Measurements from ENCODE around the gene ZNF468.
"Not testable (repeated sequence)": the region's sequence is repeated elsewhere in the genome, so short reads cannot be mapped to it uniquely, and the experiment has no call there.

ZNF468 gene

GRCh38 chr19:52868031-52868430 lies 10.6 kb upstream of the ZNF468 start:
- H3K4me1 ChIP-seq (ENCODE audit: insufficient read depth, low read length); H3K9me3 ChIP-seq (ENCODE audit: control insufficient read depth, insufficient read depth, low read length); H3K9ac ChIP-seq (ENCODE audit: low read depth, low read length); H3K36me3 ChIP-seq (ENCODE audit: insufficient read depth, low read length): not testable (repeated sequence)

GRCh38 chr19:52856540-52857377 lies 660 bp downstream of the ZNF468 start:
- H3K9me3 ChIP-seq (ENCODE audit: control insufficient read depth, insufficient read depth, low read length); H3K36me3 ChIP-seq (ENCODE audit: insufficient read depth, low read length); H3K4me1 ChIP-seq (ENCODE audit: insufficient read depth, low read length): not testable (repeated sequence)
- H3K9ac ChIP-seq (ENCODE audit: low read depth, low read length) = peak overlapping the region; percentile 89

DNA sequence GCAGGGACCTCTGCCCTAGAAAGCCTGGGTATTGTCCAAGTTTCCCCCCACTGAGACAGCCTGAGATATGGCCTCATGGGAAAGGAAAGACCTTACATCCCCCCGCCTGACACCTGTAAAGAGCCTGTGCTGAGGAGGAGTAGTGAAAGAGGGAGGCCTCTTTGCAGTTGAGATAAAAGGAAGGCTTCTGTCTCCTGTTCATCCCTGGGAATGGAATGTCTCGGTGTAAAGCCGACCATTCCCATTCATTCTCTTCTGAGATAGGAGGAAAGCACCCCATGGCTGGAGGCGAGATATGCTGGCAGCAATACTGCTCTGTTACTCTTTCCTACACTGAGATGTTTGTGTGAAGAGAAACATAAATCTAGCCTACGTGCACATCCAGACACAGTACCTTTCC lies 10.1 kb downstream of the ZNF468 start:
- H3K4me1 ChIP-seq (ENCODE audit: insufficient read depth, low read length); H3K9ac ChIP-seq (ENCODE audit: low read depth, low read length); H3K9me3 ChIP-seq (ENCODE audit: control insufficient read depth, insufficient read depth, low read length): not testable (repeated sequence)
- peaks cover 12% of the 10 kb centered on the region for H3K36me3 ChIP-seq (ENCODE audit: insufficient read depth, low read length)

- Histone ChIP-seq H3K9me3 (ENCODE audit: control insufficient read depth, insufficient read depth, low read length) (peaks cover 17% of the 10 kb centered on the region), H3K36me3 (ENCODE audit: insufficient read depth, low read length) (peaks cover 32% of the 10 kb centered on the region)
- not testable (repeated sequence) for H3K9ac ChIP-seq (ENCODE audit: low read depth, low read length); H3K4me1 ChIP-seq (ENCODE audit: insufficient read depth, low read length)
Measured at GRCh38 chr19:52840825-52841465, 16.5 kb downstream of the ZNF468 start.

DNA sequence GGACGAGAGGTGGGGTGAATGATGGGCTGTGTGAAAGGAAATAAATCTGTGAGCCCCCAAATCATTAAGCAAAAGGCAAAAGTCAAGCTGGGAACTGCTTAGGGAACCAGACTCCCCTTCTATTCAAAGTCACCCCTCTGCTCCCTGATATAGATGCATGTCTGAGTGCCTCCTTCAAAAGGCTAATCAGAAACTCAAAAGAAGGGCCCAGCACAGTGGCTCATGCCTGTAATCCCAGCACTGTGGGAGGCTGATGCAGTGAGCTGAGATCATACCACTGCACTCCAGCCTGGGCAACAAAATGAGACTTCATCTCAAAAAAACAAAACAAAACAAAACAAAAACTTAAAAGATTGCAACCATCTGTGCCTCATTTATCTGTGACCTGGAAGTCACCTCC lies 23.1 kb downstream of the ZNF468 start:
- not testable (repeated sequence) for H3K9ac ChIP-seq (ENCODE audit: low read depth, low read length); H3K36me3 ChIP-seq (ENCODE audit: insufficient read depth, low read length); H3K4me1 ChIP-seq (ENCODE audit: insufficient read depth, low read length); H3K9me3 ChIP-seq (ENCODE audit: control insufficient read depth, insufficient read depth, low read length)

- H3K36me3 ChIP-seq (ENCODE audit: insufficient read depth, low read length); H3K9ac ChIP-seq (ENCODE audit: low read depth, low read length); H3K9me3 ChIP-seq (ENCODE audit: control insufficient read depth, insufficient read depth, low read length); H3K4me1 ChIP-seq (ENCODE audit: insufficient read depth, low read length): not testable (repeated sequence)
Measured at GRCh38 chr19:52833541-52833940, 23.9 kb downstream of the ZNF468 start.

- H3K9ac ChIP-seq (ENCODE audit: low read depth, low read length); H3K4me1 ChIP-seq (ENCODE audit: insufficient read depth, low read length); H3K36me3 ChIP-seq (ENCODE audit: insufficient read depth, low read length); H3K9me3 ChIP-seq (ENCODE audit: control insufficient read depth, insufficient read depth, low read length): not testable (repeated sequence)
Measured at GRCh38 chr19:52829866-52830265, 27.6 kb downstream of the ZNF468 start.

DNA sequence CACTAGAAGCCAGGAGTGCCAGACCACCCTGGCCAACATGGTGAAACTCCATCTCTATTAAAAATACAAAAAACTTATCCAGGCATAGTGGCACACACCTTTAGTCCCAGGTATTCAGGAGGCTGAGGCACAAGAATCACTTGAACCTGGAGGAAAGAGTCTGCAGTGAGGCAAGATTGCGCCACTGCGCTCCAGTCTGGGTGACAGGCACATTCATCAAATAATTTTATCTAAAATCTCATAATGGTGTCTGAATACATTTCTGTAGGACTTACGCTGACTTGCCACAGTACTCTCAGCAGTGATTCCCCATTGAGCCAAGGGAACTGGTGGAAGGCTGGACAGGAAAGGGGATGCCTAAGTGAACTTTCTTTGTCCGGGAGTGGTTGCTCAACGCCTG lies 31.7 kb downstream of the ZNF468 start:
- Histone ChIP-seq H3K9me3 (ENCODE audit: control insufficient read depth, insufficient read depth, low read length) (no peaks in the 10 kb centered on the region), H3K36me3 (ENCODE audit: insufficient read depth, low read length) (no peaks in the 10 kb centered on the region), H3K4me1 (ENCODE audit: insufficient read depth, low read length) (no peaks in the 10 kb centered on the region), H3K9ac (ENCODE audit: low read depth, low read length) (no peak overlapping the region)

GRCh38 chr19:52823676-52824075 lies 33.7 kb downstream of the ZNF468 start:
- H3K9ac ChIP-seq (ENCODE audit: low read depth, low read length) = no peak overlapping the region
- no peaks in the 10 kb centered on the region for H3K9me3 ChIP-seq (ENCODE audit: control insufficient read depth, insufficient read depth, low read length)
- no peaks in the 10 kb centered on the region for H3K36me3 ChIP-seq (ENCODE audit: insufficient read depth, low read length)
- H3K4me1 ChIP-seq (ENCODE audit: insufficient read depth, low read length) = no peaks in the 10 kb centered on the region

GRCh38 chr19:52821204-52821960 lies 36.0 kb downstream of the ZNF468 start, which contains the start of gene ZNF28:
TSS of gene ZNF28 (minus strand) at chr19:52821633. CDS start at chr19:52817958, 3,675 bp downstream.
- H3K4me1 ChIP-seq (ENCODE audit: insufficient read depth, low read length); H3K9me3 ChIP-seq (ENCODE audit: control insufficient read depth, insufficient read depth, low read length); H3K36me3 ChIP-seq (ENCODE audit: insufficient read depth, low read length): not testable (repeated sequence)
- H3K9ac ChIP-seq (ENCODE audit: low read depth, low read length) = peak within 1 kb of the TSS; percentile 66

DNA sequence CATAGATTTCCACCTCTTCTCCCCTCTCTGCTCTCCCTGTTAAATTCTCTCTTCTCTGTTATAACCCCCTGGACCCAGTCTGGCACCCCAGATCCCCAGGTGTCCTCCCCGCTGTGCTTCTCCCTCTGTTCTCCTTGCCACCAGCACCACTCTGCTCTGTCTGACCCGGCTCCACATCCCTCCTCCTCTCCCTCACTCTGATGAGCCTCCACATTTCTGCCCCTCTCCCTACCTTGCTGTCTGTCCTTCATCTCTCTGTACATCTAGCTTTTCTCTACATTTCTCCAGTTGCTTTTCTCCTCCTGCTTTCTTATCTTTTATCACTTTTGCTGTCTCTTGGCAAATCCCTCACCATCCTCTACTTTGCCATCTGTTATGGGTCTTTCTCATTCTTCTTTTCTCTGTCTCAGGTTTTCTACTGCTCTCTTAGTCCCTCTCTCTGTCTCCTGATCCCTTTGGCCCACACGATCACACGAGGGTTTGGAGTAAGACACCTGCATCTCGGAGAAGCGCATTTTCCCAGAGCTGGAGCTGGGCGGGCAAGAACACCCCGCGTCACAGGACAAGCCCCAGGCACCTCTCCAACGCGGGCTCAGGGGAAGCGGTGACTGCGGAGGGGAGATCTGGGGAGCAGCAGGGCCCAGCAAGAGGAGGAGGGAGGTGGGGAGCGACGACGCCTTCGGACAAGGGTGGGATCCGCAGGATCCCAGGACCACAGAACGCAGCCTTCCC lies 36.8 kb downstream of the ZNF468 start:
- H3K4me1 ChIP-seq (ENCODE audit: insufficient read depth, low read length); H3K9me3 ChIP-seq (ENCODE audit: control insufficient read depth, insufficient read depth, low read length); H3K36me3 ChIP-seq (ENCODE audit: insufficient read depth, low read length): not testable (repeated sequence)
- H3K9ac ChIP-seq (ENCODE audit: low read depth, low read length) = peak overlapping the region; percentile 66

- no peak overlapping the region for H3K9ac ChIP-seq (ENCODE audit: low read depth, low read length)
- no peaks in the 10 kb centered on the region; the same call in 1 of the 2 replicates for H3K9me3 ChIP-seq (ENCODE audit: control insufficient read depth, insufficient read depth, low read length)
- no peaks in the 10 kb centered on the region for H3K4me1 ChIP-seq (ENCODE audit: insufficient read depth, low read length)
- peaks cover 15% of the 10 kb centered on the region; the same call in 1 of the 2 replicates for H3K36me3 ChIP-seq (ENCODE audit: insufficient read depth, low read length)
Measured at GRCh38 chr19:52809801-52810200, 47.6 kb downstream of the ZNF468 start.

- H3K9ac ChIP-seq (ENCODE audit: low read depth, low read length); H3K4me1 ChIP-seq (ENCODE audit: insufficient read depth, low read length): not testable (repeated sequence)
- Histone ChIP-seq H3K36me3 (ENCODE audit: insufficient read depth, low read length) (peaks cover 27% of the 10 kb centered on the region), H3K9me3 (ENCODE audit: control insufficient read depth, insufficient read depth, low read length) (peaks cover 38% of the 10 kb centered on the region)
Measured at GRCh38 chr19:52799950-52800640, 57.3 kb downstream of the ZNF468 start.

DNA sequence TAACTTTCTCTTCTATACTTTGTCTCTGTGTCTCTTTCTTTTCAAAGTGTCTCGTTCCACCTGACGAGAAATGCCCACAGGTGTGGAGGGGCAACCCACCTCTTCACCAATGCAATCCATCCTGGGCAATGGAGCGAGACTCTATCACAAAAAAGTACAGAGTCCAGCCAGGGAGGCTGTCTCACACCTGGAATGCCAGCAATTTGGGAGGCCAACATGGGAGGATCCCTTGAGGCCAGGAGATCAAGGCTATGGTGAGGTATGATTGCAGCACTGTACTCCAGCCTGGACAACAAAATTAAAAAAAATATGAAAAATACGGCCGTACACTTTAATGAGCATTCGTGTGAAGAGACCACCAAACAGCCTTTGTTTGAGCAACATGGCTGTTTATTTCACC lies 68.0 kb downstream of the ZNF468 start:
- Histone ChIP-seq H3K4me1 (ENCODE audit: insufficient read depth, low read length) (no peaks in the 10 kb centered on the region), H3K9ac (ENCODE audit: low read depth, low read length) (no peak overlapping the region), H3K9me3 (ENCODE audit: control insufficient read depth, insufficient read depth, low read length) (no peaks in the 10 kb centered on the region), H3K36me3 (ENCODE audit: insufficient read depth, low read length) (no peaks in the 10 kb centered on the region; the same call in 1 of the 2 replicates)
